Stimulated activated CD4-positive, alpha-beta T cell treated with anti-CD3 and anti-CD28 coated beads, Interleukin-1b, Interleukin-23, amount 100 ng/mL, for 24 hours (primary cell): Measurements from ENCODE around the gene XCL2.
"Not testable (repeated sequence)": the region's sequence is repeated elsewhere in the genome, so short reads cannot be mapped to it uniquely, and the experiment has no call there.

Experiments
- DNase-seq, 4 experiments: peaks; one replicate each; pipeline ENCODE4 v3.0.0-alpha.2; 2020; ENCODE audit warnings: low read depth in 4 of 4, low spot score in 1 of 4

Gene XCL2

GRCh38 chr1:168560370-168560769 is 16.6 kb upstream of the XCL2 start:
- no peak for DNase-seq

- DNase-seq, result no peak
Observed at GRCh38 chr1:168556647-168557046, 12.8 kb upstream of the XCL2 start.

GRCh38 chr1:168555508-168556046 is 11.8 kb upstream of the XCL2 start:
- no peak for DNase-seq

GRCh38 chr1:168554603-168555483 is 11.0 kb upstream of the XCL2 start:
- no peak for DNase-seq

- no peak for DNase-seq
Observed at GRCh38 chr1:168553680-168554553, 10.1 kb upstream of the XCL2 start.

- no peak for DNase-seq
Observed at GRCh38 chr1:168552961-168553360, 9.2 kb upstream of the XCL2 start.

- DNase-seq, result no peak
Observed at GRCh38 chr1:168551688-168552087, 7.9 kb upstream of the XCL2 start.

- no peak for DNase-seq
Observed at GRCh38 chr1:168550971-168551370, 7.2 kb upstream of the XCL2 start.

GRCh38 chr1:168546553-168546895 is 2.7 kb upstream of the XCL2 start:
- DNase-seq, result not testable (repeated sequence)

GRCh38 chr1:168545678-168546552 is 2.1 kb upstream of the XCL2 start:
- DNase-seq, result not testable (repeated sequence)

GRCh38 chr1:168542978-168543377 is 819 bp downstream of the XCL2 start:
- not testable (repeated sequence) for DNase-seq

- not testable (repeated sequence) for DNase-seq
Observed at GRCh38 chr1:168540798-168541197, 3.0 kb downstream of the XCL2 start.

GRCh38 chr1:168535536-168535935 is 8.3 kb downstream of the XCL2 start:
- DNase-seq, result no peak

- DNase-seq, result no peak
Observed at GRCh38 chr1:168531615-168532345, 12.0 kb downstream of the XCL2 start.

- no peak for DNase-seq
Observed at GRCh38 chr1:168529518-168529917, 14.3 kb downstream of the XCL2 start.

- DNase-seq, result no peak
Observed at GRCh38 chr1:168521401-168522000, 22.3 kb downstream of the XCL2 start.

GRCh38 chr1:168520832-168521231 is 23.0 kb downstream of the XCL2 start:
- no peak for DNase-seq

GRCh38 chr1:168520052-168520751 is 23.6 kb downstream of the XCL2 start:
- DNase-seq, result peak in 2 of 4 experiments; percentile 11

- DNase-seq, result no peak
Observed at GRCh38 chr1:168518813-168519212, 25.0 kb downstream of the XCL2 start.
